HG02884 (cell line): Measurements from ENCODE around the gene HS3ST5.
A peak's percentile ranks its signal among the peaks of the same experiment; 100 is the strongest.
"Not testable (repeated sequence)": the region's sequence is repeated elsewhere in the genome, so short reads cannot be mapped to it uniquely, and the experiment has no call there.

Experiments
- ATAC-seq: cut with Tn5 transposase; IDR thresholded peaks from one replicate; pipeline ENCODE4 v1.9.1; 2021; ENCODE audit warnings: mild to moderate bottlenecking, moderate library complexity; ENCODE audit not compliant: unreplicated experiment

The HS3ST5 gene

GRCh38 chr6:114100215-114100994 is 242.4 kb downstream of the HS3ST5 start:
- ATAC-seq = no peak

GRCh38 chr6:114096561-114097172 is 246.2 kb downstream of the HS3ST5 start:
- peak; percentile 56 for ATAC-seq

GRCh38 chr6:114092943-114093342 is 249.9 kb downstream of the HS3ST5 start:
- no peak for ATAC-seq

- ATAC-seq = no peak
Measured at GRCh38 chr6:114090626-114091025, 252.2 kb downstream of the HS3ST5 start.

GRCh38 chr6:114087496-114087895 is 255.3 kb downstream of the HS3ST5 start:
- no peak for ATAC-seq

- no peak for ATAC-seq
Measured at GRCh38 chr6:114085211-114085610, 257.6 kb downstream of the HS3ST5 start.

GRCh38 chr6:114084327-114084890 is 258.4 kb downstream of the HS3ST5 start:
- ATAC-seq = no peak

- ATAC-seq = no peak
Measured at GRCh38 chr6:114083251-114083650, 259.6 kb downstream of the HS3ST5 start.

- ATAC-seq = no peak
Measured at GRCh38 chr6:114081730-114082129, 261.1 kb downstream of the HS3ST5 start.

- ATAC-seq = no peak
Measured at GRCh38 chr6:114080891-114081510, 261.8 kb downstream of the HS3ST5 start.

- not testable (repeated sequence) for ATAC-seq
Measured at GRCh38 chr6:114080410-114080809, 262.4 kb downstream of the HS3ST5 start.

- no peak for ATAC-seq
Measured at GRCh38 chr6:114075777-114076176, 267.0 kb downstream of the HS3ST5 start.

GRCh38 chr6:114075300-114075699 is 267.5 kb downstream of the HS3ST5 start:
- no peak for ATAC-seq

- no peak for ATAC-seq
Measured at GRCh38 chr6:114068771-114069170, 274.1 kb downstream of the HS3ST5 start.

- no peak for ATAC-seq
Measured at GRCh38 chr6:114068116-114068515, 274.7 kb downstream of the HS3ST5 start.

GRCh38 chr6:114064862-114065261 is 278.0 kb downstream of the HS3ST5 start:
- no peak for ATAC-seq

GRCh38 chr6:114063956-114064355 is 278.9 kb downstream of the HS3ST5 start:
- ATAC-seq = no peak

- ATAC-seq = no peak
Measured at GRCh38 chr6:114062199-114062598, 280.6 kb downstream of the HS3ST5 start.

- ATAC-seq = no peak
Measured at GRCh38 chr6:114061741-114062140, 281.1 kb downstream of the HS3ST5 start.

GRCh38 chr6:114061116-114061515 is 281.7 kb downstream of the HS3ST5 start:
- ATAC-seq = no peak

- ATAC-seq = no peak
Measured at GRCh38 chr6:114058435-114058834, 284.4 kb downstream of the HS3ST5 start.

GRCh38 chr6:114055763-114056162 is 287.1 kb downstream of the HS3ST5 start:
- ATAC-seq = no peak
